Muscle layer of duodenum (tissue), 2 donors: ENCODE data around the gene LTBR.
"Not testable (repeated sequence)": the region's sequence is repeated elsewhere in the genome, so short reads cannot be mapped to it uniquely, and the experiment has no call there.

Experiments
- H3K27ac ChIP-seq: one replicate; pipeline ENCODE4 v1.7.0; 2013; ENCODE audit warnings: mild to moderate bottlenecking, low read length
- H3K27me3 ChIP-seq: one replicate; pipeline ENCODE4 v1.7.0; 2013; ENCODE audit warnings: low read depth, mild to moderate bottlenecking, control low read depth, low read length
- H3K36me3 ChIP-seq, 2 donors: one replicate each; pipeline ENCODE4 v1.7.0; 2013; ENCODE audit warnings: low read length in 2 of 2, control low read depth in 1 of 2, mild to moderate bottlenecking in 1 of 2; ENCODE audit not compliant: insufficient read depth in 2 of 2, control insufficient read depth in 1 of 2
- H3K4me1 ChIP-seq, 2 donors: one replicate each; pipeline ENCODE4 v1.7.0; 2013; ENCODE audit warnings: low read length in 2 of 2, mild to moderate bottlenecking in 2 of 2, control low read depth in 1 of 2, moderate library complexity in 1 of 2; ENCODE audit not compliant: insufficient read depth in 2 of 2, control insufficient read depth in 1 of 2
- H3K4me3 ChIP-seq, 2 donors: one replicate each; pipeline ENCODE4 v1.7.0; 2013; ENCODE audit warnings: low read length in 2 of 2, low read depth in 1 of 2, mild to moderate bottlenecking in 1 of 2
- H3K9me3 ChIP-seq, 2 donors: one replicate each; pipeline ENCODE4 v1.7.0; 2013; ENCODE audit warnings: low read length in 2 of 2, control low read depth in 1 of 2, mild to moderate bottlenecking in 1 of 2; ENCODE audit not compliant: control insufficient read depth in 1 of 2
- donor health status: healthy.

The LTBR gene

DNA sequence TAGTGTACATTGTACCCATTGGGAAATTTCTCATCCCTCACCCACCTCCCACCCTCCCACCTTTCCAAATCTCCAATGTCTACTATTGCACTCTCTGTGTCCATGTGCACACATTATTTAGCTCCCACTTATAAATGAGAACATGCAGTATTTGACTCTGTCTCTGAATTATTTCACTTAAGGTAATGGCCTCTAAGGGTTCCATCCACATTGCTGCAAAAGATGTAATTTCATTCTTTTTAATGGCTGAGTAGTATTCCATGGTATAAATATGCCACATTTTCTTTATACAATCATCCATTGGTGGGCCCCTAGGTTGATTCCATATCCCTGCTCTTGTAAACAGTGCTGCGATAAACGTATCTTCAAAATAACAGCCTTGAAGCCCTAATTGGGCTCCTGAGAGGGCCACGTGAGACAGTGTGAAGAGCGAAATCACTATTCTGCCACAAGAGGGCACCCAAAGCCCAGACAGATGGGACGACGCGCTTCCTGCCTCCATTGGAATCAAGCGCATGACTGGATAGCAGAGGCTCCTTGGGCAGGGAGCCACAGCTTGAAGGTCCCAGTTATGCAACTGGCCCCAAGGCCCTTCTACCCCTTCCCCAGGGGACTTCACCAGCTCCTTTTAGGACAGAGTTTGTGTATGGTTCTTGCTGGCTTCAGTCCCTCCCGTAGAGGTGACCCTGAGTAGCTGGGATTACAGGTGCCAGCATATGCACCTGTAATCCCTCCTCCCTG lies 39.5 kb downstream of the LTBR start:
- H3K27me3 ChIP-seq: no peaks in the 10 kb centered on the region
- H3K9me3 ChIP-seq: no peaks in the 10 kb centered on the region
- H3K27ac ChIP-seq: no peak overlapping the region
- no peak overlapping the region for H3K4me3 ChIP-seq
- H3K4me1 ChIP-seq: peaks cover 0 to 11% of the 10 kb centered on the region in 2 donors
- H3K36me3 ChIP-seq: no peaks in the 10 kb centered on the region

DNA sequence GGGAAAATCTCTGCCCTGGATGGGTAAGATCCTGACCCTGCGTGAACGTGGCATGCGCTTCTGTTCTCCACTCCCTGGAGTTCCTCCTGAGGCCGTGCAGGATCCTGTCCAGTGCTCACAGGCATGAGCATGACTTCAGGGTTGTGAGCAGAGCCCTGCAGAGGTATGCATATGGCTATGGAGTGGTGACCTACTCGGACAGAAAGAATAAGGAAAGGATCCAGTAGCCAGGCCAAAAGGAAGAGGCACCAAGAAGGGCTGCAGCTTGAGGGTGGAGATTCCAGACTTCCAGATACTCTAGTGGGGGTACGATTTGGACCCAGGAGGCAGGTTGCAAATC lies 40.0 kb downstream of the LTBR start:
- no peaks in the 10 kb centered on the region for H3K27me3 ChIP-seq
- H3K36me3 ChIP-seq: no peaks in the 10 kb centered on the region
- H3K27ac ChIP-seq: no peak overlapping the region
- no peak overlapping the region for H3K4me3 ChIP-seq
- H3K4me1 ChIP-seq: peaks cover 0 to 11% of the 10 kb centered on the region in 2 donors
- no peaks in the 10 kb centered on the region for H3K9me3 ChIP-seq

DNA sequence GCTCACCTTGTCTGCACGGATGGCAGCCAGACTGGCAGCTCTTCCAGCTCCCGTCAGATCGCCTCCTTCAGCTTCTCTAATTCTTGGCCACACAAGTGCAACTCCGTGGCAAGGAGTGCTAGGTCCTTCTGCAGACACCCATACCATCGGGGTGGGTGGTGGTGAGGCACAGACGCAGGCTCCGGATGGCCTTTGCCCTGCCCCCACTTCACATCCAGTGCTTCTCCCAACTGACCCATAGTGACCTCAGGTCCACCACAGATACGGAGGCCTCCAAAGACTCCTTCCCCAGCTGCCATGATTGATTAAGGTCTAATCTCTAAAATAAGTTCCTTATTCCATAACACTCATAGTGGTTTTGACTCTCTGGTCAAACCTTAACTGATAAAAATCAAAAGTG lies 40.9 kb downstream of the LTBR start:
- Histone ChIP-seq H3K27ac (no peak overlapping the region), H3K9me3 (no peaks in the 10 kb centered on the region)

DNA sequence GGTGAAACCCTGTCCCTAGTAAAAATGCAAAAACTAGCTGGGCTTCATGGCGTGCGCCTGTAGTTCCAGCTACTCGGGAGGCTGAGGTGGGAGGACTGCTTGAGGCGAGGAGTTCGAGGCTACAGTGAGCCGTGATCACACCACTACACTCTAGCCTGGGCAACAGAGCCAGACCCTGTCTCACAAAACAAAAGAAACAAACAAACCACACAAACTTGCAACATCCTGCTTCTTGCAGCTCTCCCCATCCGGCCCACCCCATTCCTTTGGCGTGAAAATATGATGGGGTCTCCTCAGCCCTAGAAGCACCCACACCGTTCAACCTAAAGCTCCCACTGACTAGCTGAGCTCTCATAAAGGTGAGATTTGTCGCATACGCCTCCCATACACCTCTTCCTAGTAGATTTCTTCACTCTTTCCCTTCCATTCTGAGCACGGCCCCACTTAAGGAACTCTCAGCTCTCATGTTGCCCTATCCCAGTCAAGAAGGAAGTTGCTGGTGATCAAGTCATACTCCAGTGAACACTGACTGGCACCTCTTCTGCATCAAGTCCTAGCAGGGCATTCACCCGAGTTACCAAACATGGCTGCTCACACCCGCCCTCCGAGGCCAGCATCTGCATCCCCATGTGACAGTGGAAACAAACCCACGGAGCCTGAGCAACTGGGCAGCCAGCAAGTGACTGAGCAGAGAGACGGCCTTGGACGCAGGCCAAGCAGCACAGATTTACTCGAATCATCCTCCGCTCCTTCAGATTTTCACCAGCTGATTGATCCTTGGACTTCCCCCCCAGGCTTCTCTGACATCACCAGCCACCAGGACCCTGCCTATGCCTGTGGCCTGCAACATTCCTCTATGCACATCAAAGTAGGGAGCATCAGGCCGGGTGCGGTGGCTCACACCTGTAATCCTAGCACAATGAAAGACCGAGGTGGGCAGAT lies 41.9 kb downstream of the LTBR start:
- Histone ChIP-seq H3K9me3 (no peaks in the 10 kb centered on the region), H3K4me3 (no peak overlapping the region), H3K4me1 (peaks cover 4 to 8% of the 10 kb centered on the region in 2 donors), H3K27ac (no peak overlapping the region), H3K36me3 (no peaks in the 10 kb centered on the region), H3K27me3 (no peaks in the 10 kb centered on the region)

More for the DNA sequence above, 40.9 kb downstream of the LTBR start:
- no peaks in the 10 kb centered on the region for H3K27me3 ChIP-seq
- peaks cover 0 to 11% of the 10 kb centered on the region in 2 donors for H3K4me1 ChIP-seq
- H3K36me3 ChIP-seq: no peaks in the 10 kb centered on the region
- H3K4me3 ChIP-seq: no peak overlapping the region

DNA sequence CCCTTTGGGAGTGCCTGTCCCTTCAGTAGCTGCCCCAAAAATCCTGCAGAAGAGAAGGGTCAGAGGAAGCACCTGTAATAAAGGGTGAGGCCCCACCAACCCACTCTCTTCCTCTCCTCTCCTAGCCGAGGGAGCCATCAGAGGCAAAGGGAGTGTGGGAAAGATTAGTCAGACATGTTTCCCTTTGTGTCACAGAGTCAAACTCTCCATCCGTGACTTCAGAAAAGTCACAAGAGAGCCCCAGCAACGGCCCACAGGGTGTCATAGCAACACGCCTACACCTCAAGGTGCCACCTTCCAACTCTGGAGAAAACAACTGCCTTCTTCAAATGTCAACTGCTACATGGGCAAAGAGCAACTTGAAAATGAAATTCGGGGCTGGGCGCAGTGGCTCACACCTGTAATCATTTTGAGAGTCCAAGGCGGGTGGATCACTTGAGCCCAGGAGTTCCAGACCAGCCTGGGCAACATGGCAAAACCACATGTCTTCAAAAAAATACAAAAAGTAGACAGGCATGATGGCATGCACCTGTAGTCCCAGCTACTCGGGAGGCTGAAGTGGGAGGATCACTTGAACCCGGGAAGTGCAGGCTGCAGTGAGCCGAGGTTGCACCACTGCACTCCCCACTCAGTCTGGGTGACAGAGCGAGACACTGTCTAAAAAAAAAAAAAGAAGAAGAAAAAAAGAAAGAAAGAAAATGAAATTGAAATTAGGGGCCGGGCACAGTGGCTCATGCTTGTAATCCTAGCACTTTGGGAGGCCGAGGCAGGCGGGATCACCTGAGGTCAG lies 43.1 kb downstream of the LTBR start:
- Histone ChIP-seq H3K4me3 (no peak overlapping the region), H3K36me3 (no peaks in the 10 kb centered on the region), H3K27me3 (no peaks in the 10 kb centered on the region), H3K4me1 (peaks cover 4 to 10% of the 10 kb centered on the region in 2 donors), H3K9me3 (no peaks in the 10 kb centered on the region), H3K27ac (peak overlapping the region; percentile 16)

DNA sequence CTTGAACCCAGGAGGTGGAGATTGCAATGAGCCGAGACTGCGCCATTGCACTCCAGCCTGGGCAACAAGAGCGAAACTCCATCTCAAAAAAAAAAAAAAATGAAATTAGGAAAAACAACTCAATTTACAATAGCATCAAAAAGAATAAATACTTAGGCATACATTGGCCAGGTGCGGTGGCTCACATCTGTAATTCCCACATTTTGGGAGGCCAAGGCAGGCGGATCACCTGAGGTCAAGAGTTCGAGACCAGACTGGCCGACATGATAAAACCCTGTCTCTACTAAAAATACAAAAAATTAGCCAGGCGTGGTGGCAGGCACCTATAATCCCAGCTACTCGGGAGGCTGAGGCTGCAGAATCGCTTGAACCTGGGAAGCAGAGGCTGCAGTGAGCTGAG lies 43.8 kb downstream of the LTBR start:
- not testable (repeated sequence) for H3K27ac ChIP-seq, H3K9me3 ChIP-seq, H3K36me3 ChIP-seq, H3K4me1 ChIP-seq, H3K4me3 ChIP-seq, H3K27me3 ChIP-seq

DNA sequence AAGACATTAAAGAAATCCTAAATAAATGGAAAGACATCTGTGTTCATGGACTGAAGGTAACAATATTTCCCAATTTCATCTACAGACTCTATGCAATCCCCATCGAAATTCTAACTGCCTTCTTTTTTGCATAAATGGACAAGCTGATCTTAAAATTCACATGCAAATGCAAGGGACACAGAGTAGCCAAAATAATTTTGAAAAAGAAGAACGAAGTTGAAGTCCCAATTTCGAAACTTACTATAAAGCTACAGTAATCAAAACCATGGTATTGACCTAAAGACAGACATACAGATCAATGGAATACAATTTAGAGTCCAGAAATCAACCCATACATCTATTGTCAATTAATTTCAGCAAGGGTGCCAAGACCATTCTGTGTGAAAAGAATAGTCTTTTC lies 44.4 kb downstream of the LTBR start:
- peaks cover 4 to 10% of the 10 kb centered on the region in 2 donors for H3K4me1 ChIP-seq
- H3K27me3 ChIP-seq: no peaks in the 10 kb centered on the region

DNA sequence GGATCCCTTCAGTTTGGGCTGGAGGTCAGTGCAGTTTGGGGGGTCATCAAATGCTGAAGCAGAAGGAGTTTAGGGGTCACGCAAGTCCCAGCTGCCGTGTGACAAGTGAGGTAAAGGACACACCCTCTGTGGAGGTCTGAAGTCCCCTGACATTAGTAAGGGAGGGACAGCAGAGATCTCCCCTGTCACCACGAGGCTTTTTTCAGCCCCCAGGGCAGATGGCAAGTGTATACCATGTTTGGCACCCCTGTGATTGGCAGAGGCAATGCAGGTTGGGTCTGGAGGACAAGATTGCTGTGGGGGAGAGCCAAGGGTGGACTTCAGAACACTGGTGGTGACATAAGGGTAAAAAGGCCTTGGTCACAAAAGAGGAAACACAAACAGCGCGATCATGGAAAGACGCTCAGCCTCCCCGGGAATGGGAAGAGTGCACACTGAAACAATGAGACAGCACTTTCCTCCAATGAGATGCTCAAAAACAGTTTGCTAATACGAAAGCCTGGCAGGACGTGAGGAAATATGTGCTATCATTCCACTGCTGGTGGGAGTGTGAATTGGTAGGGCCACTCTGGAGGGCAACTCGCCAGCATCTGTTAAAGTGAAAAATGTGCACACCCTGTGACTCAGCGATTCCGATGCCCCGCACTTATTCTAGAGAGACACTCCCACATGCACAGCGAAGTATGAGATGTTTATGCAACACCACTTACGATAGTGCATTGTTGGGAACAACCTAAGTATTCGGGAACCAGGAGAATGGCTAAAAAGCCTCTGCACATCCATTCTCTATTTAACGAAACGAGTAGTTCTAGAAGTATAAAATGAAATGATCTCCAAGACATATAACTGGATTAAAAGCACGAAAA lies 46.4 kb downstream of the LTBR start:
- H3K36me3 ChIP-seq: no peaks in the 10 kb centered on the region
- no peaks in the 10 kb centered on the region for H3K9me3 ChIP-seq
- H3K4me1 ChIP-seq: peaks cover 4% of the 10 kb centered on the region in 2 donors
- H3K27ac ChIP-seq: peak overlapping the region; percentile 93
- peak overlapping the region; percentile 22 to 44 for H3K4me3 ChIP-seq
- no peaks in the 10 kb centered on the region for H3K27me3 ChIP-seq

More for the DNA sequence above, 44.4 kb downstream of the LTBR start:
- no peak overlapping the region for H3K27ac ChIP-seq
- no peaks in the 10 kb centered on the region for H3K9me3 ChIP-seq
- no peak overlapping the region for H3K4me3 ChIP-seq
- H3K36me3 ChIP-seq: no peaks in the 10 kb centered on the region

DNA sequence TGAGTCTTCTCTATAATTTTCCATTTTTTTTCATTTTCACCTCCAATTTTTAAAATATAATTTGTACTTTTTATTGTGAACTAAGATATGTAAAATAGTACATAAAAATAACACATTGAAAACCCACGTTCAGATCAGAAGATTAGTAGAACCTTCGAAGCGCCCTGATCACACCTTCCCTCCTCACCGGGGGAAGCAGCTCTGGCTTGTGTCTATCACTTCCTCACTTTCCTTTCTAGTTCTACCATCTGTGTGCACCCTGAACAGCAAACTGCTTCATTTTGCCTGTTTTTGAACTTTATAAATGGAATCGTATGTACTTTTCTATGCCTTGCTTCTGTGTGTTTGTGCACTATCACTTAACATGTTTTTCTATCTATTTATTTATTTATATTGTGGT lies 49.0 kb downstream of the LTBR start:
- Histone ChIP-seq H3K27ac (no peak overlapping the region), H3K4me1 (peaks cover 4% of the 10 kb centered on the region in 2 donors), H3K27me3 (no peaks in the 10 kb centered on the region), H3K9me3 (no peaks in the 10 kb centered on the region), H3K36me3 (no peaks in the 10 kb centered on the region), H3K4me3 (no peak overlapping the region)

DNA sequence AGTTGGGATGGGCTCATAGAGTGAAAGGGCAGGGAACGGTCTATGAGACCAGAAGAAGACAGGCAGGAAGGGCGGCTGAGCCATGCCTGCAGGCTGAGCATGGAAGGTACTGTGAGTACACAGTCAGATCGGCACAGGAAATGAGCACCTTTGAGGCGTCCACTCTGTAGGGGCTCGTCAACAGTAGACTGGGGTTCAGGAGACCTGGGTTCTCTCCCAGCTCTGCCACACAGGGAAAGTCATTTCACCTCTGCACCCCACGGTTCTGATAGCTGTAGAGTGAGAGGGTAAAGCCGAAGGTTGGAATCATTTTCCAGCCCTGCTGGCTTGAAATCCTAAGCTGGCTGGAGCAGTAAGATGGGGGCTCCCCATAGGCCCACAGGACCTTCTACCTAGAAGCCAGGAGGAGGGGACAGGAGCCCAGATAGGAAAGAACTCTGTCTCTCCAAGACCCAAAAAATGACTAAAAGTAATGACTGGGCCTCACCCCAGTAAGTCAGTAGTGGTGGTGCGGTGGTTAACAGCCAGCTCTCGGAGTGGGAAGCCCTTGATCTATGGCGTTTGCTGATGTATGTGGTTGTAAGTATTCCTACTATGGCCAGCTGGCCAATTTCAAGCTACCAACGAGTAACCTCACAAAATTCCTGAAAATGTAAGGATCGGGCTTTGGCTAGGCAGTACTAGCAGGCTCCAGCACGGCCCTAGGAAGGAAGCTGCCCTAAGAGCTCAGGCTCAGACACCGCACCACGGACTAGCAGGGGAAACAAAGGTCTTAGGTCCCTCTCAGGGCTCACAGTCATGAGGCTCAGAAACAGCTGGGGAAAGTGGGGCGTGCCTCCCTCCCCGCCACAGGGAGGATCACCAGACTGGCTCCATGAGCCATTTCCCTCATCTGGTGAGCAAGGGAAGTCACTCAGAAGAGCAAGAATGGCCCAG lies 50.5 kb downstream of the LTBR start:
- Histone ChIP-seq H3K36me3 (peaks cover 4 to 5% of the 10 kb centered on the region in 2 donors), H3K9me3 (no peaks in the 10 kb centered on the region), H3K27me3 (no peaks in the 10 kb centered on the region), H3K4me1 (peaks cover 4% of the 10 kb centered on the region in 2 donors), H3K27ac (no peak overlapping the region), H3K4me3 (no peak overlapping the region)
